Ovary (tissue), 9 donors: ENCODE results near the gene NAB2. TPM values are rescaled to one million over a fixed set of nuclear protein-coding genes. Genes with fewer than 3 reads are reported as not detected.

Source experiments
- DNase-seq, 5 donors: peaks; one replicate each; pipeline ENCODE4 v3.0.0-alpha.2; 2019 to 2020
- H3K27ac ChIP-seq, 2 donors: fragments of 200-600 bp; one replicate each; pipeline versions ENCODE4 v1.5.1 to v1.8.0; 2019 to 2022
- H3K27me3 ChIP-seq: fragments of 200-600 bp; one replicate; pipeline ENCODE4 v1.8.0; 2022
- H3K36me3 ChIP-seq: fragments of 200-600 bp; sonication (generic); one replicate; pipeline ENCODE4 v1.5.1; 2019
- H3K4me1 ChIP-seq: one replicate; pipeline ENCODE4 v1.8.1; 2013; ENCODE audit warnings: mild to moderate bottlenecking, moderate library complexity; ENCODE audit not compliant: insufficient read depth
- H3K4me3 ChIP-seq: fragments of 200-600 bp; sonication (generic); one replicate; pipeline ENCODE4 v1.5.1; 2017
- H3K9me3 ChIP-seq, 2 donors: fragments of 200-600 bp in 1 of 2; sonication (generic) in 1 of 2; one replicate each; pipeline versions ENCODE4 v1.5.1 to v1.8.1; 2013 to 2019; ENCODE audit warnings: mild to moderate bottlenecking in 1 of 2, moderate library complexity in 1 of 2
- EP300 ChIP-seq: sonication (generic); formaldehyde crosslinking; IDR thresholded peaks from one replicate; pipeline ENCODE4 v1.6.1; 2017; ENCODE audit warnings: antibody characterized with exemption
- POLR2A ChIP-seq: fragments of 450-650 bp; IDR thresholded peaks from one replicate; pipeline ENCODE4 v1.6.1; 2017; ENCODE audit warnings: antibody characterized with exemption, mild to moderate bottlenecking, moderate library complexity
- WGBS, 3 donors: extraction: QIAGEN DNeasy Blood & Tissue Kit in 1 of 3; methylation state at CpG; one replicate each; pipeline versions ENCODE4 v1.1.5 to v1.1.7; 2013 to 2017; 5-methylcytosine and 5-hydroxymethylcytosine counted together
- intact Hi-C, 4 donors: fragments of 100-400 bp; cut with DNase I; formaldehyde crosslinking; loops; one replicate each; pipeline versions ENCODE4 v1.11.0 to v1.15.1; 2022 to 2023
- polyA plus RNA-seq, 2 donors: library from polyadenylated mRNA; stranded (reverse); fragments of 200-250 nt in 1 of 2; fragments of 350-450 nt in 1 of 2; fragmentation: Illumina TruSeq in 1 of 2; extraction: RNeasy Lipid Tissue Mini Kit (QIAGEN cat#74804) in 1 of 2; gene quantifications; one replicate each; pipeline ENCODE4 v1.2.3, GENCODE V29; 2013 to 2014
- total RNA-seq, 7 donors: library from RNA; depleted of rRNA in 2 of 7; stranded (reverse); fragments of >200 nt in 2 of 7; fragmentation: NEBNext Ultra II Directional in 3 of 7; extraction: Animal tissue kit (Norgen Biotek cat#: 25700) in 3 of 7; gene quantifications; one replicate each; pipeline versions ENCODE4 v1.1.0 to v1.2.4, GENCODE V29; 2016 to 2023
- TF ChIP-seq, protein P1 (sequence below), 3 donors: fragments of 450-650 bp in 2 of 3; fragments of 200-600 bp in 1 of 3; IDR thresholded peaks; one replicate each; pipeline versions ENCODE4 v1.5.1 to v1.8.0; 2016 to 2022; ENCODE audit warnings: antibody characterized with exemption in 3 of 3, mild to moderate bottlenecking in 1 of 3
- donor health status: DM: no; HTN: no; CAD: no; lungs with moderate emphysema.
- donor health status: DM: no; HTN: no; CAD: no.
- donor health status: Bipolar disorder and iron deficiency.
- donor health status: DM: yes; HTN: yes; CAD: no.
- donor health status: DM: no; HTN: no; CAD: no.
- donor health status: DM: yes; HTN: yes; CAD: no.

NAB2 gene
- total and polyA plus RNA-seq, 9 donors: 27.5 to 103 (median 47.4) TPM

DNA sequence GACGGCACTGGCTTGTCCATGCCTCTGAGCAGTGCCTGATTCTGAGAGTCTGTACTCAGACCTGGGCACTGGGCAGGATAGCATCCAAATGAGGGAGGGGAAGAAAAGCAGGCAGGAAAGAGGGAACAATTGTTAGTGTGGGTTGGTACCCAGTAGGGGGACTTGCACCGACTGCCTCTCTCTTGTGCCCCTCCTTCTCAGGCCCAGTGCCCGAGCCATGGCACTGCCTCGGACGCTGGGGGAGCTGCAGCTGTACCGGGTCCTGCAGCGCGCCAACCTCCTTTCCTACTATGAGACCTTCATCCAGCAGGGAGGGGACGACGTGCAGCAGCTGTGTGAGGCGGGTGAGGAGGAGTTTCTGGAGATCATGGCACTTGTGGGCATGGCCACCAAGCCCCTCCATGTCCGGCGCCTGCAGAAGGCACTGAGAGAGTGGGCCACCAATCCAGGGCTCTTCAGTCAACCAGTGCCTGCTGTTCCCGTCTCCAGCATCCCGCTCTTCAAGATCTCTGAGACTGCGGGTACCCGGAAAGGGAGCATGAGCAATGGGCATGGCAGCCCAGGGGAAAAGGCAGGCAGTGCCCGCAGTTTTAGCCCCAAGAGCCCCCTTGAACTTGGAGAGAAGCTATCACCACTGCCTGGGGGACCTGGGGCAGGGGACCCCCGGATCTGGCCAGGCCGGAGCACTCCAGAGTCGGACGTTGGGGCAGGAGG, 2.2 kb downstream of the NAB2 start:
- Histone ChIP-seq H3K27ac (peak overlapping the region; percentile 34 to 99), H3K9me3 (no peaks in the 10 kb centered on the region), H3K27me3 (no peaks in the 10 kb centered on the region), H3K4me3 (peak overlapping the region; percentile 67), H3K36me3 (no peaks in the 10 kb centered on the region), H3K4me1 (peaks cover 25% of the 10 kb centered on the region)
- intact Hi-C loops: no loop called here
- TF ChIP-seq POLR2A (no peak), EP300 (no peak)
- TF ChIP-seq, protein P1, sequence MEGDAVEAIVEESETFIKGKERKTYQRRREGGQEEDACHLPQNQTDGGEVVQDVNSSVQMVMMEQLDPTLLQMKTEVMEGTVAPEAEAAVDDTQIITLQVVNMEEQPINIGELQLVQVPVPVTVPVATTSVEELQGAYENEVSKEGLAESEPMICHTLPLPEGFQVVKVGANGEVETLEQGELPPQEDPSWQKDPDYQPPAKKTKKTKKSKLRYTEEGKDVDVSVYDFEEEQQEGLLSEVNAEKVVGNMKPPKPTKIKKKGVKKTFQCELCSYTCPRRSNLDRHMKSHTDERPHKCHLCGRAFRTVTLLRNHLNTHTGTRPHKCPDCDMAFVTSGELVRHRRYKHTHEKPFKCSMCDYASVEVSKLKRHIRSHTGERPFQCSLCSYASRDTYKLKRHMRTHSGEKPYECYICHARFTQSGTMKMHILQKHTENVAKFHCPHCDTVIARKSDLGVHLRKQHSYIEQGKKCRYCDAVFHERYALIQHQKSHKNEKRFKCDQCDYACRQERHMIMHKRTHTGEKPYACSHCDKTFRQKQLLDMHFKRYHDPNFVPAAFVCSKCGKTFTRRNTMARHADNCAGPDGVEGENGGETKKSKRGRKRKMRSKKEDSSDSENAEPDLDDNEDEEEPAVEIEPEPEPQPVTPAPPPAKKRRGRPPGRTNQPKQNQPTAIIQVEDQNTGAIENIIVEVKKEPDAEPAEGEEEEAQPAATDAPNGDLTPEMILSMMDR (IDR thresholded peaks at IDR 0.05): no peak
- peak in 2 of 5 donors; percentile 46 to 60 for DNase-seq
- 31 to 44% (median 33%) methylated on average over 20 to 22 of the region's 22 CpGs for WGBS, 3 donors

GRCh38 chr12:57091638-57092528, 3.0 kb downstream of the NAB2 start:
- Histone ChIP-seq H3K27me3 (no peaks in the 10 kb centered on the region), H3K27ac (peak overlapping the region; percentile 42 to 87), H3K36me3 (no peaks in the 10 kb centered on the region), H3K4me1 (peaks cover 25% of the 10 kb centered on the region), H3K4me3 (peak overlapping the region; percentile 67), H3K9me3 (no peaks in the 10 kb centered on the region)
- WGBS, 3 donors: 54% methylated on average over 25 of the region's 25 CpGs
- DNase-seq: peak in 2 of 5 donors; percentile 45 to 47
- intact Hi-C loops: no loop called here
- TF ChIP-seq EP300: no peak
- TF ChIP-seq, protein P1 (IDR thresholded peaks at IDR 0.05): no peak
- TF ChIP-seq POLR2A: no peak

DNA sequence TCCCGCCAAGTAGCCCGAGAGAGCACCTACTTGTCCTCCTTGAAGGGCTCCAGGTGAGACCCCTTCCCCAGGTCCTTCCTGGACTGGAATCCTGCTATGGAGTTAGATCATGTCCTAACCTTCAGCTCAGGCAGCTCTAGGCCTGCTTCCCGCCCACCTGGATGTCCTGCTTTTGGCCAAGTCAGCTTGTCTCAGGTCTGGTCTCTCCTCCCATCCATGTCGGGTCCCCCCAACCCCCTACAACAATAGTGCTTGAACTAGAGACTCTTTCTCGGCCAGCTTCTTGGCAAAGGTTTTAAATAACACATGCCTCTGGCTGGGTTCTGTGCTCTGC, 3.6 kb downstream of the NAB2 start:
- H3K36me3 ChIP-seq: no peaks in the 10 kb centered on the region
- no peak overlapping the region for H3K4me3 ChIP-seq
- TF ChIP-seq EP300 (no peak), POLR2A (no peak)
- TF ChIP-seq, protein P1 (IDR thresholded peaks at IDR 0.05): no peak

DNA sequence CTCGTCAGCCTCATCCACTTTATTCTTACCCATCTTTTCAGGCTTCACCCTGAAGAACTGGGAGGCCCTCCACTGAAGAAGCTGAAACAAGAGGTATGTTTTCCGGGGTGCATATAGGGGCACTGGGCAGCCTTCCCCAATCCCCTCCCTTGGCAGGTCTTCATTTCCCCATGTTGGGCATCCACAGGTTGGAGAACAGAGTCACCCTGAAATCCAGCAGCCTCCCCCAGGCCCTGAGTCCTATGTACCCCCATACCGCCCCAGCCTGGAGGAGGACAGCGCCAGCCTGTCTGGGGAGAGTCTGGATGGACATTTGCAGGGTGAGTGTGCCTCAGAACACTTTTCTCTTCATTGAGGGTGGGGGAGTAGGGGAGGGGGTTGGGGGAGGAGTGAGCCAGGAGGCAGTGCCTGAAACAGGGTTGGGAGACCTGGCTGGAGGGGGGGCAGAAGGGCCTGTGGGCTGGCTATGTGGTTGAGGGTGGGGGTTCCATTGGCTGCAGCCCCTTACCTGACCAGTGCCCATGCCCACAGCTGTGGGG, 4.0 kb downstream of the NAB2 start:
- intact Hi-C loops: no loop called here
- peak in 1 of 5 donors; percentile 37 for DNase-seq
- H3K27ac ChIP-seq: peak overlapping the region; percentile 42 to 87
- no peaks in the 10 kb centered on the region for H3K27me3 ChIP-seq
- peaks cover 25% of the 10 kb centered on the region for H3K4me1 ChIP-seq
- H3K4me3 ChIP-seq: no peak overlapping the region
- WGBS, 3 donors: 57 to 62% (median 61%) methylated on average over 4 of the region's 4 CpGs
- TF ChIP-seq EP300 (no peak), POLR2A (no peak)
- TF ChIP-seq, protein P1 (IDR thresholded peaks at IDR 0.05): no peak
- H3K9me3 ChIP-seq: no peaks in the 10 kb centered on the region
- H3K36me3 ChIP-seq: no peaks in the 10 kb centered on the region

More for the DNA sequence above, 3.6 kb downstream of the NAB2 start:
- 43 to 49% (median 44%) methylated on average over 5 of the region's 5 CpGs for WGBS, 3 donors
- no peaks in the 10 kb centered on the region for H3K9me3 ChIP-seq
- peak in 1 of 5 donors; percentile 40 for DNase-seq
- peak overlapping the region; percentile 42 to 87 for H3K27ac ChIP-seq
- intact Hi-C loops: no loop called here
- peaks cover 25% of the 10 kb centered on the region for H3K4me1 ChIP-seq
- H3K27me3 ChIP-seq: no peaks in the 10 kb centered on the region
